HEK293 (cell line): ENCODE data around the gene CTAG1A.
"Not testable (repeated sequence)": the region's sequence is repeated elsewhere in the genome, so short reads cannot be mapped to it uniquely, and the experiment has no call there.

Experiments
- CTCF ChIP-seq: fragments of 450-650 bp; formaldehyde crosslinking; IDR thresholded peaks from 2 replicates; pipeline ENCODE4 v1.5.1; 2016; ENCODE audit warnings: missing biosample characterization, missing genetic modification characterization
- ZNF16 ChIP-seq: fragments of 450-650 bp; formaldehyde crosslinking; IDR thresholded peaks from 2 replicates; pipeline ENCODE4 v1.5.1; 2016; ENCODE audit warnings: low read depth, missing biosample characterization, missing genetic modification characterization
- ZNF561 ChIP-seq: fragments of 450-650 bp; IDR thresholded peaks from 2 replicates; pipeline ENCODE4 v1.5.1; 2018; ENCODE audit warnings: missing biosample characterization, missing genetic modification characterization, borderline replicate concordance

GRCh38 chrX:154590415-154590814 lies 5.5 kb downstream of the CTAG1A start:
- TF ChIP-seq ZNF561; CTCF (tag by site-specific recombination); ZNF16 (tag by site-specific recombination): not testable (repeated sequence)
